ENCODE results near the gene FBF1.

DNA sequence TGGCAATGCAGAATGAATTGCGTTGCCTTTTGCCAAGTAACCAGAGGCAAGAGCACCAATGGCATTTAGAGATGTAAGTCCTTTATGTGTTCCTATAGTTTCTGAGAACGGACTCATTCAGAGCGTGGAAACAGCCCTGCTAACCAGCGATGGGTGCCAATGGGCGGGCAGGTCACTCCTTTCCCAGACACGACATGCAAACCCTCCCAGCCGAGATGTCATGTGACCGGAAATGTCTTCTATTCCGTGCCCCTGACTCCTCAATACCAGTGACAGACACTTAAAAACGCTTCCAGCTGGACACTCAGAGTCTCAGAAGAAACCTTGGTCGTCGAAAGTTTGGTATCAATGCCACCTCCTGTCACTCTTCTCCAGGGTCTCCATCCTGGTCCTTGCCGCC, 3.2 kb downstream of the FBF1 start:
- TF ChIP-seq CTCF (IDR thresholded peaks at IDR 0.05) (no peak), POLR2A (IDR thresholded peaks at IDR 0.05) (no peak), POLR2AphosphoS5 (IDR thresholded peaks at IDR 0.05; ENCODE audit: insufficient read depth in 1 of 2, low read depth in 1 of 2) (no peak)

Data from vagina (tissue), 2 donors.